Measurements from ENCODE around the gene ARID4B. TPM values are rescaled to one million over a fixed set of nuclear protein-coding genes. Genes with fewer than 3 reads are reported as not detected.
A peak's percentile ranks its signal among the peaks of the same experiment; 100 is the strongest.

The ARID4B gene
- total RNA-seq, 1 experiment from 2014 or later = 34.0 TPM

GRCh38 chr1:235207209-235207565 lies 120.8 kb downstream of the ARID4B start:
- no peak overlapping the region for H2BK15ac ChIP-seq (ENCODE audit: low read depth, low read length)
- no peaks in the 10 kb centered on the region for H3K23me2 ChIP-seq (ENCODE audit: insufficient read length, low read depth, low read length, poor library complexity, severe bottlenecking)
- H3K27ac ChIP-seq (ENCODE audit: insufficient read length, low read depth, low read length) = no peak overlapping the region
- H3K27ac Mint-ChIP-seq = peak overlapping the region in 1 of 3 experiments; percentile 4; a peak in 1 of 7 replicates
- H2BK20ac ChIP-seq (ENCODE audit: low read depth, low read length, poor library complexity, severe bottlenecking) = no peak overlapping the region
- H2AK5ac ChIP-seq (ENCODE audit: insufficient read length, low read length) = no peak overlapping the region
- H4K91ac ChIP-seq (ENCODE audit: insufficient read length, low read depth, low read length) = no peak overlapping the region
- H3K56ac ChIP-seq (ENCODE audit: insufficient read length, low read depth, low read length) = no peak overlapping the region
- H4K8ac ChIP-seq (replicated peaks; ENCODE audit: insufficient read length, low read depth, low read length) = no peak overlapping the region
- no peak overlapping the region for H3K4me2 ChIP-seq (ENCODE audit: insufficient read depth, insufficient read length, low read length)
- H2BK12ac ChIP-seq (ENCODE audit: insufficient read length, low read depth, low read length) = no peak overlapping the region
- no peak overlapping the region for H2BK120ac ChIP-seq (ENCODE audit: low read depth, low read length, poor library complexity, severe bottlenecking)
- no peaks in the 10 kb centered on the region for H3K27me3 Mint-ChIP-seq (ENCODE audit: low read depth)
- H3K4me1 ChIP-seq (ENCODE audit: insufficient read depth, low read length) = no peaks in the 10 kb centered on the region
- H3K79me2 ChIP-seq (ENCODE audit: insufficient read depth, low read length) = no peaks in the 10 kb centered on the region
- H3K4me3 Mint-ChIP-seq = no peak overlapping the region
- H3K36me3 Mint-ChIP-seq (ENCODE audit: insufficient read depth in 1 of 3, low read depth in 3 of 3) = peaks cover 7 to 37% (median 18%) of the 10 kb centered on the region in 3 experiments; a peak in 6 of 7 replicates
- no peak overlapping the region for H3K4ac ChIP-seq (ENCODE audit: low read depth, low read length)
- no peaks in the 10 kb centered on the region for H3K27me3 ChIP-seq (ENCODE audit: insufficient read depth, low read length)
- TF ChIP-seq CTCF (conservative IDR thresholded peaks at IDR 0.05) = no peak
- H3K9me3 ChIP-seq (ENCODE audit: control insufficient read depth, low read depth, low read length) = no peaks in the 10 kb centered on the region
- peaks cover 5 to 7% of the 10 kb centered on the region in 2 experiments for H3K4me1 Mint-ChIP-seq
- no peak overlapping the region for H3K14ac ChIP-seq (ENCODE audit: insufficient read depth, low read length)
- H3K9ac ChIP-seq (ENCODE audit: extremely low read depth, insufficient read length, low read length) = no peak overlapping the region
- no CpG with 5 or more reads among the region's 2 CpGs for WGBS (ENCODE audit: extremely low coverage, insufficient read length, low lambda C conversion rate)
- H3T11ph ChIP-seq (ENCODE audit: low read length) = no peak overlapping the region
- no peaks in the 10 kb centered on the region for H3K79me1 ChIP-seq (ENCODE audit: insufficient read depth, low read depth, low read length, poor library complexity, severe bottlenecking)
- H3K18ac ChIP-seq (ENCODE audit: insufficient read length, low read depth, low read length) = no peak overlapping the region
- no peaks in the 10 kb centered on the region for H4K20me1 ChIP-seq (ENCODE audit: control insufficient read depth, insufficient read depth, insufficient read length)
- H3K23ac ChIP-seq (ENCODE audit: insufficient read length, low read depth, low read length) = no peak overlapping the region
- no peak overlapping the region for H2BK5ac ChIP-seq (ENCODE audit: insufficient read length, low read length)
- no peak for DNase-seq
- no peaks in the 10 kb centered on the region for H3K9me3 Mint-ChIP-seq
- no peak overlapping the region for H4K5ac ChIP-seq (ENCODE audit: insufficient read length, low read depth, low read length)
- no peak overlapping the region for H2AFZ ChIP-seq (ENCODE audit: low read length)

All from H9 (cell line).